PC-3 (cell line): Measurements from ENCODE around the gene FOXRED2.

Source experiments
- EZH2 ChIP-seq: fragments of 300-600 bp; sonication (generic); IDR thresholded peaks from one replicate; pipeline ENCODE4 v1.6.1; 2017; ENCODE audit warnings: antibody characterized with exemption, mild to moderate bottlenecking, low read length; ENCODE audit not compliant: unreplicated experiment
- TF ChIP-seq, protein P1 (sequence below): fragments of 300-600 bp; sonication (generic); conservative IDR thresholded peaks from 2 replicates; pipeline ENCODE4 v1.5.1; 2017; ENCODE audit warnings: antibody characterized with exemption, low read depth, mild to moderate bottlenecking, low read length

DNA sequence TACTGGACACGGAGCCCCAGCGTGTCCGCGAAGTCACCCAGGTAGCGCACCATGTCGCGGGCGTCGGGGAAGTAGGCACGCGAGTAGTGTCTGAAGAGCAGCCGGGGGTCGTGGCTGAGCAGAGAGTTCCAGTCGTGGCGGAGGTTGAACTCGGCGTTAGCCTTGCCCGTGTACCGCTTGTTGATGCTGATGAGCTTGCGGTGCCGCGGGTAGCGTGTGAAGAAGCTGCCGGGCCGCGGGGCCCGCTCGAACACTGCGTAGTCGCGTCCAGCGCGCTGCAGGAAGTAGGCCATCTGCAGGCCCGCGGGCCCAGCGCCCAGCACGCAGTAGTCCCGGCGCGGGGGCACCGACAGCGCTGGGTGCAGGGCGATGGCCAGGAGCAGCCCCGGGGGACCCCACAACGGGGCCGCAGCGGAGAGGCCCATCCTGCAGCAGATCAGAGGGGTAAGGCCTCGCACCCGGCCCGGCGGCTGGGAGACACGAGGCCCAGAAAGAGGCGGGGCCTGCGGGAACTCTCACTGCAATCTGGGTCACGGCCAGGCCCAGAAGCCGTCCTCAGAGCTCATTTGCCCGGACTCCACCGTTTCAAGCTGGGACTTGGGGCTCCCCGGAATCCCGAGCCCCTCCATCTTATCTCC is 723 bp downstream of the FOXRED2 start:
- TF ChIP-seq, protein P1, sequence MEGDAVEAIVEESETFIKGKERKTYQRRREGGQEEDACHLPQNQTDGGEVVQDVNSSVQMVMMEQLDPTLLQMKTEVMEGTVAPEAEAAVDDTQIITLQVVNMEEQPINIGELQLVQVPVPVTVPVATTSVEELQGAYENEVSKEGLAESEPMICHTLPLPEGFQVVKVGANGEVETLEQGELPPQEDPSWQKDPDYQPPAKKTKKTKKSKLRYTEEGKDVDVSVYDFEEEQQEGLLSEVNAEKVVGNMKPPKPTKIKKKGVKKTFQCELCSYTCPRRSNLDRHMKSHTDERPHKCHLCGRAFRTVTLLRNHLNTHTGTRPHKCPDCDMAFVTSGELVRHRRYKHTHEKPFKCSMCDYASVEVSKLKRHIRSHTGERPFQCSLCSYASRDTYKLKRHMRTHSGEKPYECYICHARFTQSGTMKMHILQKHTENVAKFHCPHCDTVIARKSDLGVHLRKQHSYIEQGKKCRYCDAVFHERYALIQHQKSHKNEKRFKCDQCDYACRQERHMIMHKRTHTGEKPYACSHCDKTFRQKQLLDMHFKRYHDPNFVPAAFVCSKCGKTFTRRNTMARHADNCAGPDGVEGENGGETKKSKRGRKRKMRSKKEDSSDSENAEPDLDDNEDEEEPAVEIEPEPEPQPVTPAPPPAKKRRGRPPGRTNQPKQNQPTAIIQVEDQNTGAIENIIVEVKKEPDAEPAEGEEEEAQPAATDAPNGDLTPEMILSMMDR, result no peak
- no peak for TF ChIP-seq EZH2
